NCI-H524 (cell line): ENCODE results near the gene DSCAM.

Experiments used
- DNase-seq, 2 experiments: peaks; one replicate each; lab custom pipeline; 2025; lab: John Stamatoyannopoulos, UW

The DSCAM gene

GRCh38 chr21:40837456-40837855 lies 9.5 kb downstream of the DSCAM start:
- no peak for DNase-seq

GRCh38 chr21:40835184-40835694 lies 11.7 kb downstream of the DSCAM start:
- no peak for DNase-seq

GRCh38 chr21:40833184-40833583 lies 13.8 kb downstream of the DSCAM start:
- DNase-seq = no peak

- no peak for DNase-seq
Observed at GRCh38 chr21:40832316-40832715, 14.6 kb downstream of the DSCAM start.

GRCh38 chr21:40830836-40831235 lies 16.1 kb downstream of the DSCAM start:
- DNase-seq = no peak

- DNase-seq = no peak
Observed at GRCh38 chr21:40829791-40830190, 17.2 kb downstream of the DSCAM start.

GRCh38 chr21:40829308-40829707 lies 17.6 kb downstream of the DSCAM start:
- no peak for DNase-seq

- DNase-seq = no peak
Observed at GRCh38 chr21:40827509-40827908, 19.4 kb downstream of the DSCAM start.

- no peak for DNase-seq
Observed at GRCh38 chr21:40819071-40819900, 27.7 kb downstream of the DSCAM start.

GRCh38 chr21:40813918-40814317 lies 33.0 kb downstream of the DSCAM start:
- no peak for DNase-seq

- DNase-seq = peak; percentile 10 to 56
Observed at GRCh38 chr21:40809673-40810197, 37.2 kb downstream of the DSCAM start.

GRCh38 chr21:40803101-40803500 lies 43.9 kb downstream of the DSCAM start:
- peak in 1 of 2 experiments; percentile 73 for DNase-seq

GRCh38 chr21:40800126-40800525 lies 46.8 kb downstream of the DSCAM start:
- DNase-seq = no peak

GRCh38 chr21:40797891-40798290 lies 49.1 kb downstream of the DSCAM start:
- no peak for DNase-seq

- no peak for DNase-seq
Observed at GRCh38 chr21:40797410-40797809, 49.5 kb downstream of the DSCAM start.

GRCh38 chr21:40796464-40796863 lies 50.5 kb downstream of the DSCAM start:
- DNase-seq = no peak

- DNase-seq = no peak
Observed at GRCh38 chr21:40795313-40795712, 51.6 kb downstream of the DSCAM start.

GRCh38 chr21:40792691-40793456 lies 54.1 kb downstream of the DSCAM start:
- peak in 1 of 2 experiments; percentile 49 for DNase-seq

- DNase-seq = no peak
Observed at GRCh38 chr21:40788635-40789034, 58.3 kb downstream of the DSCAM start.

GRCh38 chr21:40783404-40783803 lies 63.6 kb downstream of the DSCAM start:
- DNase-seq = no peak

GRCh38 chr21:40770435-40771055 lies 76.4 kb downstream of the DSCAM start:
- DNase-seq = no peak

GRCh38 chr21:40769231-40769630 lies 77.7 kb downstream of the DSCAM start:
- no peak for DNase-seq
